HepG2 (cell line): Measurements from ENCODE around the gene GRIK5. TPM values are rescaled to one million over a fixed set of nuclear protein-coding genes. Genes with fewer than 3 reads are reported as not detected.
A peak's percentile ranks its signal among the peaks of the same experiment; 100 is the strongest.

Source experiments
- HNRNPK ChIP-seq: fragments of 200-400 bp; formaldehyde crosslinking; IDR thresholded peaks from 2 replicates; pipeline ENCODE4 v1.6.1; 2018; ENCODE audit warnings: low read length, low read depth, moderate library complexity, mild to moderate bottlenecking; ENCODE audit not compliant: poor library complexity, severe bottlenecking
- ZBTB42 ChIP-seq: sonication (generic); formaldehyde crosslinking; IDR thresholded peaks from 2 replicates; pipeline ENCODE4 v1.5.0; 2020; ENCODE audit warnings: mild to moderate bottlenecking, missing genetic modification reagents
- ZNF253 ChIP-seq: sonication (generic); formaldehyde crosslinking; IDR thresholded peaks from 2 replicates; pipeline ENCODE4 v1.8.0; 2022; ENCODE audit warnings: mild to moderate bottlenecking, missing genetic modification reagents, borderline replicate concordance
- ZNF530 ChIP-seq: sonication (generic); formaldehyde crosslinking; IDR thresholded peaks from 2 replicates; pipeline ENCODE4 v1.5.0; 2020; ENCODE audit warnings: low read depth, mild to moderate bottlenecking, missing genetic modification reagents
- ZNF572 ChIP-seq: sonication (generic); formaldehyde crosslinking; IDR thresholded peaks from 2 replicates; pipeline ENCODE4 v1.5.1; 2020; ENCODE audit warnings: mild to moderate bottlenecking, missing genetic modification reagents
- ZNF577 ChIP-seq: sonication (generic); formaldehyde crosslinking; IDR thresholded peaks from 2 replicates; pipeline ENCODE4 v1.4.0; 2020; ENCODE audit warnings: mild to moderate bottlenecking, low read depth, missing genetic modification reagents, borderline replicate concordance
- ZNF616 ChIP-seq: sonication (generic); formaldehyde crosslinking; IDR thresholded peaks from 2 replicates; pipeline ENCODE4 v1.5.0; 2020; ENCODE audit warnings: low read depth, mild to moderate bottlenecking, missing genetic modification reagents
- polyA plus RNA-seq, 8 experiments: library from polyadenylated mRNA; depleted of rRNA in 3 of 8; stranded (reverse) in 7 of 8; unstranded in 1 of 8; fragments of >200 nt; fragmentation: Illumina TruSeq in 4 of 8; extraction: Trizol in 4 of 8; gene quantifications; 2 replicates each; pipeline versions ENCODE4 v1.2.1 to v1.2.3, GENCODE V29; 2011 to 2016; ENCODE audit warnings: low read depth in 4 of 8, missing spikeins in 1 of 8, mixed read lengths in 1 of 8; ENCODE audit not compliant: insufficient read depth in 1 of 8
- total RNA-seq, 5 experiments: library from RNA; depleted of rRNA; stranded (reverse); fragments of >200 nt; fragmentation: Illumina TruSeq; extraction: Trizol; gene quantifications; 2 replicates each; pipeline ENCODE4 v1.2.3, GENCODE V29; 2016; ENCODE audit warnings: low read depth in 1 of 5
- TF ChIP-seq, protein P1 (sequence below): sonication (generic); formaldehyde crosslinking; IDR thresholded peaks from 2 replicates; pipeline ENCODE4 v1.4.0; 2020; ENCODE audit warnings: missing genetic modification reagents
- TF ChIP-seq, protein P2 (sequence below): sonication (generic); formaldehyde crosslinking; IDR thresholded peaks from 2 replicates; pipeline ENCODE4 v1.4.0; 2020; ENCODE audit warnings: low read depth, missing genetic modification reagents
- TF ChIP-seq, protein P3 (sequence below): sonication (generic); formaldehyde crosslinking; conservative IDR thresholded peaks from 2 replicates; pipeline ENCODE4 v1.8.0; 2022; ENCODE audit warnings: low read depth, missing genetic modification reagents
- TF ChIP-seq, protein P4 (sequence below): sonication (generic); formaldehyde crosslinking; IDR thresholded peaks from 2 replicates; pipeline ENCODE4 v1.9.0; 2021; ENCODE audit warnings: missing genetic modification reagents, mild to moderate bottlenecking, borderline replicate concordance
- TF ChIP-seq, protein P5 (sequence below): sonication (generic); formaldehyde crosslinking; IDR thresholded peaks from 2 replicates; pipeline ENCODE4 v1.9.0; 2021; ENCODE audit warnings: missing genetic modification reagents, mild to moderate bottlenecking, borderline replicate concordance

The GRIK5 gene
- total and polyA plus RNA-seq, 2 of the 13 experiments (the other 11 are each of a cell fraction or from before 2014, with no cell fraction given), result not detected

DNA sequence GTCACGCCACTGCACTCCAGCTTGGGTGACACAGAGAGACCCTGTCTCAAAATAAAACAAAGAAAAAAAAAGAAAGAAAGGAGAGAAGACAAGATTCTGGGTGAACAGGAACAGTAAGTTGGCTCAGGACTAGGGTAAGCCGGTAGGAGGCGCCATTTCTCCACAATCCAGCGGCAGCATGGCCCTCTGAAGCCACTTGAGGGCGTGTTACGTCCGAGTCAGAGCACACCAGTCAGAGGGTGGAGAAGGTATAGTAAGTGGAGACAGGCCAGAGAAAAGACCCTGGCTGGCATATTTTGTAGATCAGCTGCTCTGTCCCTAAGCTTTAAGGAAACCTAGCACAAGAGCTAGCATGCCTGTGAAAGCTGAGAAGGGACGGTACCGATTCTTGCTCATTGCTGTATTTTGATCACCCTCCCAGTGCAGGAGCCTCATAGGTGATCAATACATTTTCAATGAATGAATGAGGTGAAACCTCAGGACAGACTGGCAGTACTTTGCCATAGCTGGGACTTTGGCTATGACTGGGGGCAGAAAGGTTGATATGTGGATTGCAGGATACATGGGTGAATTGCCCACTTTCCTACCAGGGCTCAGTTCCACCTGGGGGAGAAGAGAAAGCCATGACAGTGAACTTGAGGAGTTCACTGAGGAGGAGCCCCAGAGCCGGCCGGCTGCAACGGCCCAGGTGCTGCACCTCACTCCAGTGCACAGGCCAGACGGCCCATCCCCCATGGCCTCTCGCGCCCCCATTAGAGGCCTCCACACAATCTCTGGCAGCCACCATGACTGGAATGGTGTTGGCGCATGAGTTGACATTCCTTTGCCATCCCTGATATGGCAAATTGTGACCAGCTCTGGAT is 38.8 kb upstream of the GRIK5 start (continued):
- no peak for TF ChIP-seq ZNF253 (CRISPR knock-in tag)
- TF ChIP-seq, protein P1, sequence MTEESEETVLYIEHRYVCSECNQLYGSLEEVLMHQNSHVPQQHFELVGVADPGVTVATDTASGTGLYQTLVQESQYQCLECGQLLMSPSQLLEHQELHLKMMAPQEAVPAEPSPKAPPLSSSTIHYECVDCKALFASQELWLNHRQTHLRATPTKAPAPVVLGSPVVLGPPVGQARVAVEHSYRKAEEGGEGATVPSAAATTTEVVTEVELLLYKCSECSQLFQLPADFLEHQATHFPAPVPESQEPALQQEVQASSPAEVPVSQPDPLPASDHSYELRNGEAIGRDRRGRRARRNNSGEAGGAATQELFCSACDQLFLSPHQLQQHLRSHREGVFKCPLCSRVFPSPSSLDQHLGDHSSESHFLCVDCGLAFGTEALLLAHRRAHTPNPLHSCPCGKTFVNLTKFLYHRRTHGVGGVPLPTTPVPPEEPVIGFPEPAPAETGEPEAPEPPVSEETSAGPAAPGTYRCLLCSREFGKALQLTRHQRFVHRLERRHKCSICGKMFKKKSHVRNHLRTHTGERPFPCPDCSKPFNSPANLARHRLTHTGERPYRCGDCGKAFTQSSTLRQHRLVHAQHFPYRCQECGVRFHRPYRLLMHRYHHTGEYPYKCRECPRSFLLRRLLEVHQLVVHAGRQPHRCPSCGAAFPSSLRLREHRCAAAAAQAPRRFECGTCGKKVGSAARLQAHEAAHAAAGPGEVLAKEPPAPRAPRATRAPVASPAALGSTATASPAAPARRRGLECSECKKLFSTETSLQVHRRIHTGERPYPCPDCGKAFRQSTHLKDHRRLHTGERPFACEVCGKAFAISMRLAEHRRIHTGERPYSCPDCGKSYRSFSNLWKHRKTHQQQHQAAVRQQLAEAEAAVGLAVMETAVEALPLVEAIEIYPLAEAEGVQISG (CRISPR knock-in tag), result peak; percentile 25; the same call in 1 of the 2 replicates
- TF ChIP-seq HNRNPK, result no peak
- TF ChIP-seq, protein P2, sequence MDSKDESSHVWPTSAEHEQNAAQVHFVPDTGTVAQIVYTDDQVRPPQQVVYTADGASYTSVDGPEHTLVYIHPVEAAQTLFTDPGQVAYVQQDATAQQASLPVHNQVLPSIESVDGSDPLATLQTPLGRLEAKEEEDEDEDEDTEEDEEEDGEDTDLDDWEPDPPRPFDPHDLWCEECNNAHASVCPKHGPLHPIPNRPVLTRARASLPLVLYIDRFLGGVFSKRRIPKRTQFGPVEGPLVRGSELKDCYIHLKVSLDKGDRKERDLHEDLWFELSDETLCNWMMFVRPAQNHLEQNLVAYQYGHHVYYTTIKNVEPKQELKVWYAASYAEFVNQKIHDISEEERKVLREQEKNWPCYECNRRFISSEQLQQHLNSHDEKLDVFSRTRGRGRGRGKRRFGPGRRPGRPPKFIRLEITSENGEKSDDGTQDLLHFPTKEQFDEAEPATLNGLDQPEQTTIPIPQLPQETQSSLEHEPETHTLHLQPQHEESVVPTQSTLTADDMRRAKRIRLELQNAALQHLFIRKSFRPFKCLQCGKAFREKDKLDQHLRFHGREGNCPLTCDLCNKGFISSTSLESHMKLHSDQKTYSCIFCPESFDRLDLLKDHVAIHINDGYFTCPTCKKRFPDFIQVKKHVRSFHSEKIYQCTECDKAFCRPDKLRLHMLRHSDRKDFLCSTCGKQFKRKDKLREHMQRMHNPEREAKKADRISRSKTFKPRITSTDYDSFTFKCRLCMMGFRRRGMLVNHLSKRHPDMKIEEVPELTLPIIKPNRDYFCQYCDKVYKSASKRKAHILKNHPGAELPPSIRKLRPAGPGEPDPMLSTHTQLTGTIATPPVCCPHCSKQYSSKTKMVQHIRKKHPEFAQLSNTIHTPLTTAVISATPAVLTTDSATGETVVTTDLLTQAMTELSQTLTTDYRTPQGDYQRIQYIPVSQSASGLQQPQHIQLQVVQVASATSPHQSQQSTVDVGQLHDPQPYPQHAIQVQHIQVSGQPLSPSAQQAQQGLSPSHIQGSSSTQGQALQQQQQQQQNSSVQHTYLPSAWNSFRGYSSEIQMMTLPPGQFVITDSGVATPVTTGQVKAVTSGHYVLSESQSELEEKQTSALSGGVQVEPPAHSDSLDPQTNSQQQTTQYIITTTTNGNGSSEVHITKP, result 0 out of 2 replicates have a peak, but pooled peaks have one; percentile 24
- TF ChIP-seq ZNF616, result no peak
- TF ChIP-seq, protein P3, sequence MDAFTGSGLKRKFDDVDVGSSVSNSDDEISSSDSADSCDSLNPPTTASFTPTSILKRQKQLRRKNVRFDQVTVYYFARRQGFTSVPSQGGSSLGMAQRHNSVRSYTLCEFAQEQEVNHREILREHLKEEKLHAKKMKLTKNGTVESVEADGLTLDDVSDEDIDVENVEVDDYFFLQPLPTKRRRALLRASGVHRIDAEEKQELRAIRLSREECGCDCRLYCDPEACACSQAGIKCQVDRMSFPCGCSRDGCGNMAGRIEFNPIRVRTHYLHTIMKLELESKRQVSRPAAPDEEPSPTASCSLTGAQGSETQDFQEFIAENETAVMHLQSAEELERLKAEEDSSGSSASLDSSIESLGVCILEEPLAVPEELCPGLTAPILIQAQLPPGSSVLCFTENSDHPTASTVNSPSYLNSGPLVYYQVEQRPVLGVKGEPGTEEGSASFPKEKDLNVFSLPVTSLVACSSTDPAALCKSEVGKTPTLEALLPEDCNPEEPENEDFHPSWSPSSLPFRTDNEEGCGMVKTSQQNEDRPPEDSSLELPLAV (CRISPR knock-in tag), result no peak
- TF ChIP-seq ZNF577, result no peak
- TF ChIP-seq ZNF530 (CRISPR knock-in tag), result no peak
- TF ChIP-seq, protein P4, sequence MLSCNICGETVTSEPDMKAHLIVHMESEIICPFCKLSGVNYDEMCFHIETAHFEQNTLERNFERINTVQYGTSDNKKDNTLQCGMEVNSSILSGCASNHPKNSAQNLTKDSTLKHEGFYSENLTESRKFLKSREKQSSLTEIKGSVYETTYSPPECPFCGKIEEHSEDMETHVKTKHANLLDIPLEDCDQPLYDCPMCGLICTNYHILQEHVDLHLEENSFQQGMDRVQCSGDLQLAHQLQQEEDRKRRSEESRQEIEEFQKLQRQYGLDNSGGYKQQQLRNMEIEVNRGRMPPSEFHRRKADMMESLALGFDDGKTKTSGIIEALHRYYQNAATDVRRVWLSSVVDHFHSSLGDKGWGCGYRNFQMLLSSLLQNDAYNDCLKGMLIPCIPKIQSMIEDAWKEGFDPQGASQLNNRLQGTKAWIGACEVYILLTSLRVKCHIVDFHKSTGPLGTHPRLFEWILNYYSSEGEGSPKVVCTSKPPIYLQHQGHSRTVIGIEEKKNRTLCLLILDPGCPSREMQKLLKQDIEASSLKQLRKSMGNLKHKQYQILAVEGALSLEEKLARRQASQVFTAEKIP (CRISPR knock-in tag), result no peak
- TF ChIP-seq, protein P5, sequence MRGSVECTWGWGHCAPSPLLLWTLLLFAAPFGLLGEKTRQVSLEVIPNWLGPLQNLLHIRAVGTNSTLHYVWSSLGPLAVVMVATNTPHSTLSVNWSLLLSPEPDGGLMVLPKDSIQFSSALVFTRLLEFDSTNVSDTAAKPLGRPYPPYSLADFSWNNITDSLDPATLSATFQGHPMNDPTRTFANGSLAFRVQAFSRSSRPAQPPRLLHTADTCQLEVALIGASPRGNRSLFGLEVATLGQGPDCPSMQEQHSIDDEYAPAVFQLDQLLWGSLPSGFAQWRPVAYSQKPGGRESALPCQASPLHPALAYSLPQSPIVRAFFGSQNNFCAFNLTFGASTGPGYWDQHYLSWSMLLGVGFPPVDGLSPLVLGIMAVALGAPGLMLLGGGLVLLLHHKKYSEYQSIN (CRISPR knock-in tag), result no peak
- no peak for TF ChIP-seq ZNF572 (CRISPR knock-in tag)
- no peak for TF ChIP-seq ZBTB42 (CRISPR knock-in tag)
